Subcutaneous adipose tissue (tissue), 4 donors: Measurements from ENCODE around the gene TPST1. TPM values are rescaled to one million over a fixed set of nuclear protein-coding genes. Genes with fewer than 3 reads are reported as not detected.

Source experiments
- CTCF ChIP-seq: fragments of 450-650 bp; IDR thresholded peaks from one replicate; pipeline ENCODE4 v1.5.1; 2016; ENCODE audit warnings: low read depth, mild to moderate bottlenecking, control low read depth, antibody characterized with exemption, moderate library complexity
- total RNA-seq, 4 donors: library from RNA; depleted of rRNA; stranded (reverse); fragments of >200 nt; gene quantifications; one replicate each; pipeline ENCODE4 v1.1.0, GENCODE V29; 2016

Gene TPST1
- total RNA-seq, 4 donors from 2014 or later: 20.7 to 41.3 (median 22.6) TPM

DNA sequence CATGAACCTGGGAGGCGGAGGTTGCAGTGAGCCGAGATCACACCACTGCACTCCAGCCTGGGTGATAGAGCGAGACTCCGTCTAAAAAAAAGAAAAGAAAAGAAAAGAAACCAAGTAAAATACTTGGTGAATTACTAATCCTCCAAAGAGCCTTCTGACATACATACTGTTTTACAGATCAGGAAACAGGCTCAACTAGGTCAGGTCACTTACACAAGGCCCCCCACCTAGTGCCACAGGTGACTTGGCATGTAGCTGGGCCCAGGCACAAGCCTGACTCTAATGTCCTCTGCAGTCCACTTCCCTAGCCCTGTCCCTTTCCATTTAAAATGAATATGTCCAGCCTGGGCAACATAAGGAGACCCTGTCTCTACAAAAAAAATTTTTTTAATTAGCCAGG lies 157.0 kb downstream of the TPST1 start:
- TF ChIP-seq CTCF: no peak

DNA sequence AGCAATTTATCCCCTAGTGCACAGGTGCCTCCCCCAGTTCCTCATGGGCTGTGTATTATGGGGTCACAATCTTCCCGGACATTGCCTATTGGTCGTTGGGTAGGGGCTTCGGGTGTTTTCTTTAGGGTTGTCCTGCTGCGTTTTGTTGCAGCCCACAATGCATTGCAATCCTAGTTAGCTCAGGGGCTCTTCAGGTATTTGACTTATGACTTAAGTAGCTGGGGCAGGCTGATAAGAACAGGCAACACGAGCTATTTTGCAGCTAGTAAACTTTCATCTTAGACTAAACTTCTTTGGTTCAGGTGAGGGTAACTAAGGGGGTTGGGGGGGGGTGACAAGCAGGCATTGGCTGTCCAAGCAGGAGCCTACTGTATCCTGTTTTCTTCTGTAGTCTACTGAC lies 158.5 kb downstream of the TPST1 start:
- TF ChIP-seq CTCF: no peak

- no peak for TF ChIP-seq CTCF
These were observed 166.1 kb downstream of the TPST1 start for GRCh38 chr7:66371096-66371824.

GRCh38 chr7:66376264-66376945 lies 171.3 kb downstream of the TPST1 start:
- no peak for TF ChIP-seq CTCF

- no peak for TF ChIP-seq CTCF
These were observed 171.9 kb downstream of the TPST1 start for GRCh38 chr7:66377045-66377444.

DNA sequence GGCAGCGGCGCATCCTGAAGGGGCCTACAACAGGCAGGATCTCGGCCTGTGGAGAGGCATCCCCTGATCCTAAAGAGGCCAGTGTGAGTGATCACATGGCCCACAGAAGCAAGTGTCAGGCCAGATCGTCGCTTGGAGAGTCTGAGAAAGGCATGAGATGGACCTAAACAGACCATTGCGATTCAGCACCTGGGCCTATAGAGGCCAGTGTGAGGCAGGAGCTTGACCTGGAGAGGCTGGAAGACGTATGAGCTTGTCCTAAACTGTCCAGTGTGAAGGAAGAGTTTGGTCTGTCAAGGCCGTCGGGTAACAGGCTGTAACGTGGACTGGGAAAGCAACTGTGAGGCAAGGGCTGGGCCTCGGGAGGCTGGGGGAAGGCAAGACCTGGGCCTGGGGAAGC lies 172.6 kb downstream of the TPST1 start:
- no peak for TF ChIP-seq CTCF

GRCh38 chr7:66379542-66380160 lies 174.5 kb downstream of the TPST1 start:
- no peak for TF ChIP-seq CTCF
